ENCODE data around the gene GPM6B. TPM values are rescaled to one million over a fixed set of nuclear protein-coding genes. Genes with fewer than 3 reads are reported as not detected.
A peak's percentile ranks its signal among the peaks of the same experiment; 100 is the strongest.

Gene GPM6B
- total and polyA plus RNA-seq, 11 donors, result 2.0 to 13.7 (median 3.8) TPM

- 41 to 57% (median 42%) methylated on average over 7 of the region's 7 CpGs for WGBS, 4 donors
- Histone ChIP-seq H3K36me3 (peaks cover 0 to 65% (median 33%) of the 10 kb centered on the region in 9 donors), H3K27me3 (peaks cover 0 to 6% (median 0%) of the 10 kb centered on the region in 9 donors), H3K9me3 (no peaks in the 10 kb centered on the region), H3K4me1 (peaks cover 0 to 34% (median 8%) of the 10 kb centered on the region in 12 donors), H3K4me3 (peak overlapping the region in 1 of 12 donors; percentile 6), H3K27ac (peak overlapping the region; percentile 16 to 64 (median 51))
- TF ChIP-seq POLR2A (IDR thresholded peaks at IDR 0.05), result no peak
- no peak for TF ChIP-seq CTCF (IDR thresholded peaks at IDR 0.05)
- intact Hi-C loops (cut with DNase I), result loop anchor here in 1 of 10 donors (10.0 kb wide), 1 partner anchor 271 kb away; no protein-coding TSS in a partner anchor
- ATAC-seq (peak in 2 of 4 donors; percentile 43 to 68), DNase-seq (peak in 3 of 5 donors; percentile 13 to 27 (median 25))
Measured at GRCh38 chrX:13764281-13764680, 52.6 kb downstream of the GPM6B start.

GRCh38 chrX:13763489-13763888 lies 53.4 kb downstream of the GPM6B start:
- intact Hi-C loops (cut with DNase I), result loop anchor here in 1 of 10 donors (10.0 kb wide), 1 partner anchor 271 kb away; no protein-coding TSS in a partner anchor
- peaks cover 0 to 65% (median 30%) of the 10 kb centered on the region in 9 donors for H3K36me3 ChIP-seq
- TF ChIP-seq CTCF (IDR thresholded peaks at IDR 0.05), result peak in 2 of 12 donors; percentile 8 to 28
- TF ChIP-seq POLR2A (IDR thresholded peaks at IDR 0.05), result no peak
- peak overlapping the region in 2 of 12 donors; percentile 2 to 6 for H3K4me3 ChIP-seq
- H3K4me1 ChIP-seq, result peaks cover 0 to 35% (median 8%) of the 10 kb centered on the region in 12 donors
- peak; percentile 66 to 86 (median 74) for ATAC-seq
- no peaks in the 10 kb centered on the region for H3K9me3 ChIP-seq
- 25 to 45% (median 37%) methylated on average over 8 of the region's 8 CpGs for WGBS, 4 donors
- peak overlapping the region in 11 of 12 donors; percentile 15 to 64 (median 46) for H3K27ac ChIP-seq
- peak; percentile 36 to 52 (median 41) for DNase-seq
- peaks cover 0 to 6% (median 0%) of the 10 kb centered on the region in 9 donors for H3K27me3 ChIP-seq

DNA sequence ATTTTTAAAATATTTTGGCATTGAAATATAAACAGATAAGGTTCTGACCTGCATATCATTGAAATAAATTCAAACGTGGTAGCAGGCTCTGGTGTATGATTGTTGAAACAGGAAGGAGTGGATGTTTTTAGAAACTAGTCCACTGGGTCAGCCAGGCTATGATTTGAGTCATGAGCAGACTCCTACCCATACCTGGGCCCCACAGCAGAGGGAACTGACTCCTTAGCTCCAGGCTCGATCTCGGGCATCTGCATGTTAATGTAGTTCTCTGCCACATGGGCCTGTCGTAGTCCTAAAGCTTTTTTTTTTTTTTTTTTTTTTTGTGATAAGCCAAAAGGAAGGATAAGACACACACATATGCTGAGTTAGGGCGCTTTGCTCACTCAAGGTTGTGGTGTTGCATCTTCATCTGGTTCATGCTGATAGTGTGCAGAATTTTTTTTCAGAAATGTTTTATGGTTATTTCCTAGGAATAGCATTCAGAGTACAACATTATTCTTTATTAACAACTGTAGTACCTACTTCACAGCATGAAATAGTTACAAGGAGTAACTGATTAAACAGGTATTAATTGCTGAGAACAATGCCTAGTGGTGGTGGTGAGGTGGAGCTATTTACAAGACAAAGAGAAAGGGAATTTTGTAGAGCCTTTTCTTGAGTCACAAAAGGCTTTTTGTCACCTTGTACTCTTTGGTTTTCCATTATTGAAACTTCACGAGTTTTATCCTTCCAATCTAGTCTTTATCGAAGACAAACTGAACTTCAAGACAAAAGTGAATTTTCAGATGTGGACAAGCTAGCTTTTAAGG lies 55.1 kb downstream of the GPM6B start:
- DNase-seq (no peak), ATAC-seq (no peak)
- Histone ChIP-seq H3K27me3 (peaks cover 0 to 6% (median 0%) of the 10 kb centered on the region in 9 donors), H3K9me3 (no peaks in the 10 kb centered on the region), H3K4me3 (no peak overlapping the region), H3K4me1 (peaks cover 0 to 35% (median 8%) of the 10 kb centered on the region in 12 donors), H3K36me3 (peaks cover 0 to 65% (median 33%) of the 10 kb centered on the region in 9 donors), H3K27ac (peak overlapping the region in 1 of 12 donors; percentile 33)
- 63 to 73% (median 69%) methylated on average over 7 of the region's 7 CpGs for WGBS, 4 donors
- intact Hi-C loops (cut with DNase I), result loop anchor here in 1 of 10 donors (10.0 kb wide), 1 partner anchor 273 kb away; no protein-coding TSS in a partner anchor
- TF ChIP-seq POLR2A (IDR thresholded peaks at IDR 0.05) (no peak), CTCF (IDR thresholded peaks at IDR 0.05) (no peak)

GRCh38 chrX:13760426-13760825 lies 56.5 kb downstream of the GPM6B start:
- Histone ChIP-seq H3K27me3 (peaks cover 0 to 6% (median 0%) of the 10 kb centered on the region in 9 donors), H3K27ac (no peak overlapping the region), H3K4me3 (no peak overlapping the region), H3K36me3 (peaks cover 0 to 77% (median 34%) of the 10 kb centered on the region in 9 donors), H3K4me1 (peaks cover 0 to 31% (median 7%) of the 10 kb centered on the region in 12 donors), H3K9me3 (no peaks in the 10 kb centered on the region)
- intact Hi-C loops (cut with DNase I), result loop anchor here in 1 of 10 donors (10.0 kb wide), 1 partner anchor 274 kb away; no protein-coding TSS in a partner anchor
- 70 to 94% (median 74%) methylated on average over 13 of the region's 13 CpGs for WGBS, 4 donors
- DNase-seq, result no peak
- TF ChIP-seq POLR2A (IDR thresholded peaks at IDR 0.05), result no peak
- TF ChIP-seq CTCF (IDR thresholded peaks at IDR 0.05), result no peak
- peak in 1 of 4 donors; percentile 42 for ATAC-seq

Measured in heart left ventricle (tissue), 16 donors.